MCF 10A (cell line): ENCODE data around the gene MECR. TPM values are rescaled to one million over a fixed set of nuclear protein-coding genes. Genes with fewer than 3 reads are reported as not detected.

Experiments
- BruUV-seq: library from RNA; stranded (reverse); fragments of 400-500 nt; replicated peaks from 2 replicates; lab custom pipeline; 2021; lab: Mats Ljungman, UMichigan
- CTCF ChIA-PET: fragments of 300-600 bp; sonication (Branson Sonifier 250); formaldehyde crosslinking; extraction: SDS; loops from one replicate; lab custom pipeline; 2021; ENCODE audit warnings: antibody characterized with exemption, inconsistent platforms; lab: Yijun Ruan, JAX
- POLR2A ChIA-PET: fragments of 300-600, 350-650 bp; sonication (Branson Sonifier 250); formaldehyde crosslinking; extraction: SDS; loops from one replicate; lab custom pipeline; 2020; ENCODE audit warnings: antibody characterized with exemption, inconsistent platforms; lab: Yijun Ruan, JAX
- DNase-seq: peaks from one replicate; pipeline ENCODE4 v3.0.0-alpha.2; 2018; ENCODE audit not compliant: unreplicated experiment
- H3K27ac Mint-ChIP-seq: one replicate; pipeline ENCODE4 v1.8.0; 2022; ENCODE audit warnings: mild to moderate bottlenecking, low read depth, mixed read lengths; ENCODE audit not compliant: unreplicated experiment
- H3K27me3 Mint-ChIP-seq: one replicate; pipeline ENCODE4 v1.8.0; 2022; ENCODE audit warnings: mixed read lengths; ENCODE audit not compliant: insufficient read depth, unreplicated experiment
- H3K36me3 Mint-ChIP-seq: one replicate; pipeline ENCODE4 v1.8.0; 2022; ENCODE audit warnings: mild to moderate bottlenecking, moderate library complexity, mixed read lengths; ENCODE audit not compliant: insufficient read depth, unreplicated experiment
- H3K4me1 Mint-ChIP-seq: one replicate; pipeline ENCODE4 v1.8.0; 2022; ENCODE audit warnings: mixed read lengths; ENCODE audit not compliant: insufficient read depth, unreplicated experiment
- H3K4me3 Mint-ChIP-seq: one replicate; pipeline ENCODE4 v1.8.0; 2022; ENCODE audit warnings: mild to moderate bottlenecking, moderate library complexity, mixed read lengths; ENCODE audit not compliant: unreplicated experiment
- H3K9me3 Mint-ChIP-seq: one replicate; pipeline ENCODE4 v1.8.0; 2022; ENCODE audit warnings: mixed read lengths; ENCODE audit not compliant: unreplicated experiment
- intact Hi-C: fragments of 100-400 bp; cut with micrococcal nuclease; formaldehyde crosslinking; loops from 2 replicates; pipeline ENCODE4 v1.14.1; 2022
- total RNA-seq: library from RNA; stranded (reverse); gene quantifications from 2 replicates; pipeline ENCODE4 v1.2.3, GENCODE V29; 2022
- TF ChIP-seq, protein P1 (sequence below): fragments of 200-600 bp; IDR thresholded peaks from one replicate; pipeline ENCODE4 v1.8.0; 2022; ENCODE audit warnings: antibody characterized with exemption, mild to moderate bottlenecking; ENCODE audit not compliant: unreplicated experiment

MECR gene
- total RNA-seq, 1 experiment from 2014 or later: 59.1 TPM

DNA sequence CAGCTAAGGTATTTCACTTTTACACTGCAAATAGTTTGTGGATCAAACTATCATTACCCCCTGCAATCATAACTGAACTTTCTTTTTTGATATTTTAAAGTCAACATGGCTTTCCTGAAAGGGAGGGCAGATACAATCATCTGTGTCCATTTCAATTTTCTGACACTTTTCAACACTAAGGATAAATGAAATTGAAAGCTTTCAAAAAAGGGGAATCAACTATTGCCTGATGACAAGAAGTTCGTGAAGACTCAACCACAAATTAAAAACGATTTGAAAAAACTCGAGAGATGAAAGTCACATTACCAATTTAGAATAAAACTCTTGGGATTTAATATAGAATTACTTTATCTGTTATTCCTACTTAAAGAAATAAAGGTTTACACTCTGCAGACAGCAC, 60.8 kb downstream of the MECR start:
- TF ChIP-seq, protein P1, sequence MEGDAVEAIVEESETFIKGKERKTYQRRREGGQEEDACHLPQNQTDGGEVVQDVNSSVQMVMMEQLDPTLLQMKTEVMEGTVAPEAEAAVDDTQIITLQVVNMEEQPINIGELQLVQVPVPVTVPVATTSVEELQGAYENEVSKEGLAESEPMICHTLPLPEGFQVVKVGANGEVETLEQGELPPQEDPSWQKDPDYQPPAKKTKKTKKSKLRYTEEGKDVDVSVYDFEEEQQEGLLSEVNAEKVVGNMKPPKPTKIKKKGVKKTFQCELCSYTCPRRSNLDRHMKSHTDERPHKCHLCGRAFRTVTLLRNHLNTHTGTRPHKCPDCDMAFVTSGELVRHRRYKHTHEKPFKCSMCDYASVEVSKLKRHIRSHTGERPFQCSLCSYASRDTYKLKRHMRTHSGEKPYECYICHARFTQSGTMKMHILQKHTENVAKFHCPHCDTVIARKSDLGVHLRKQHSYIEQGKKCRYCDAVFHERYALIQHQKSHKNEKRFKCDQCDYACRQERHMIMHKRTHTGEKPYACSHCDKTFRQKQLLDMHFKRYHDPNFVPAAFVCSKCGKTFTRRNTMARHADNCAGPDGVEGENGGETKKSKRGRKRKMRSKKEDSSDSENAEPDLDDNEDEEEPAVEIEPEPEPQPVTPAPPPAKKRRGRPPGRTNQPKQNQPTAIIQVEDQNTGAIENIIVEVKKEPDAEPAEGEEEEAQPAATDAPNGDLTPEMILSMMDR: no peak
- Mint-ChIP-seq H3K36me3 (peaks cover 83% of the 10 kb centered on the region), H3K4me3 (no peak overlapping the region), H3K27ac (no peak overlapping the region), H3K9me3 (no peaks in the 10 kb centered on the region), H3K27me3 (no peaks in the 10 kb centered on the region), H3K4me1 (peaks cover 20% of the 10 kb centered on the region)
- intact Hi-C loops: no loop called here
- no TSS peak for BruUV-seq
- CTCF ChIA-PET: interaction anchor here (1.2 to 1.4 kb wide), 2 partner anchors 10 to 131 kb away, joined by 4 read pairs; no protein-coding TSS in a partner anchor
- POLR2A ChIA-PET: interaction anchor here (0.6 to 4.9 kb wide), 5 partner anchors 9 to 1776 kb away, joined by 3 to 29 read pairs (median 3); partner anchors contain the start of genes SRSF4 and YTHDF2
- no peak for DNase-seq

DNA sequence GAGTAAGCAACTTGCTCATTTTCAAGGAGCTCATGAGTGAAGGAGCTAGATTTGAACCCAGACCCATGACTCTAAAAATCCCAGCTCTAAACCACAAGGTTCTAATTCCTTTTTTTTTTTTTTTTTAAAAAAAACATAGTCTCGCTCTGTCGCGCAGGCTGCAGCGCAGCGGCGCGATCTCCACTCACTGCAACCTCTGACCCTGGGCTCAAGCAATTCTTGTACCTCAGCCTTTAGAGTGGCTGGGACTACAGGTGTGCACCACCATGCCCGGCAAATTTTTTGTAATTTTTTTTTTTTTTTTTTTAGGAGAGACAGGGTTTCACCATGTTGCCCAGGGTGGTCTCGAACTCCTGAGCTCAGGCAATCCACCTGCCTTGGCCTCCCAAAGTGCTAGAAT, 62.8 kb downstream of the MECR start:
- no peak overlapping the region for H3K4me3 Mint-ChIP-seq
- H3K4me1 Mint-ChIP-seq: peaks cover 24% of the 10 kb centered on the region
- no peaks in the 10 kb centered on the region for H3K27me3 Mint-ChIP-seq
- H3K36me3 Mint-ChIP-seq: peaks cover 95% of the 10 kb centered on the region
- H3K9me3 Mint-ChIP-seq: no peaks in the 10 kb centered on the region
- intact Hi-C loops: no loop called here
- TF ChIP-seq, protein P1: no peak
- ChIA-PET POLR2A (interaction anchor here (0.8 to 1.2 kb wide), 2 partner anchors 10 to 12 kb away, joined by 4 to 6 read pairs; no protein-coding TSS in a partner anchor), CTCF (interaction anchor here (0.6 to 1.7 kb wide), 4 partner anchors 30 to 411 kb away, joined by 3 to 4 read pairs (median 3); no protein-coding TSS in a partner anchor)
- no peak for DNase-seq
- no peak overlapping the region for H3K27ac Mint-ChIP-seq
- no TSS peak for BruUV-seq

DNA sequence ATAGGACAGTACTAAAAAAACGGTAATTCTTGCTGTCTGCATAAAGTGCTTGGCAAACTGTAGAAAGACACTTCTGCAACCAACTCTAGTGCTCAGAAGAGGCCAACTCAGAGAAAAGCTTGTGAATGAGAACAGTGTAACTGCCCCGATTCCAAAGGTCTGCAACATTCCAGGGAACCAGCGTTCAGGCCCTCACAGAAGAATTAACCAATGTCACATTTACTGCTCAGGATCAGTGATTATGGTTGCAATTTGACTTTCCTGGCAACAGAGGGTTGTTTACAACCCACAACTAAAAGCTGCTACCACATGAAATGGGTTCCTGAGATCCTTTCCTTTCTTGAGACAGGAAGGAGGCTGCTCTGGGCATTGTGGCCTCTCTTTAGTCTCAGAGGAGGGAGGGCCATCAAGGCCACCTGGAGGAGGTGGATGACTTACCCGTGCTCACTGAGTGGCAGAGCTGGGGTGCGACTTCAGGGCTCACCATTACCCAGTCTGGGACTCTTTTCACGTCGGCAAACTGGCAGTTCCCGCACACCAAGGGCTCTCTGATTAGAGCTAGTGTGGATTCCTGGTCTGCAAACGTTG, 64.3 kb downstream of the MECR start:
- Mint-ChIP-seq H3K27ac (no peak overlapping the region), H3K27me3 (no peaks in the 10 kb centered on the region), H3K36me3 (peaks cover 80% of the 10 kb centered on the region), H3K4me1 (peaks cover 22% of the 10 kb centered on the region), H3K4me3 (no peak overlapping the region), H3K9me3 (no peaks in the 10 kb centered on the region)
- ChIA-PET CTCF (interaction anchor here (0.9 to 1.7 kb wide), 3 partner anchors 16 to 125 kb away, joined by 3 to 6 read pairs (median 3); no protein-coding TSS in a partner anchor), POLR2A (interaction anchor here (0.8 to 1.2 kb wide), 2 partner anchors 14 to 16 kb away, joined by 3 read pairs; partner anchors contain the start of gene SRSF4)
- intact Hi-C loops: no loop called here
- no peak for DNase-seq
- TF ChIP-seq, protein P1: no peak
- BruUV-seq: no TSS peak

DNA sequence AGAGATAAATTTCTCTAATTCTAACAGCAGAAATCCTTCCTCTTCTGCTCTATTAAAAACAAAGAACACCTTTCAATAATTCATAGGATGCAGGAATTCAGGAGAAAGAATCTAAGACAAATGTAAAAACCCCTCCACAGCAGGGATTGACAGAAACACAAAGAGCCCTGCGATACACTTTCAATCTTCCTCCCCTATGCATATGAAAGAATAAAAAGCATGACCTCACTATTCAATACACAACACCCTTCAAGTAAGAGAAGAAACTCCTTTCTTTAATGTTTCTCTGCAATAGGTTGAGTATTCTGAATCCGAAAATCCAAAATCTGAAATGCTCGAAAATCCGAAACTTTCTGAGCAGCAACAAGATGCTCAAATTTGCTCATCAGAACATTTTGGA, 66.1 kb downstream of the MECR start:
- TF ChIP-seq, protein P1: no peak
- BruUV-seq: no TSS peak
- Mint-ChIP-seq H3K27ac (no peak overlapping the region), H3K4me1 (peaks cover 4% of the 10 kb centered on the region), H3K9me3 (no peaks in the 10 kb centered on the region), H3K4me3 (no peak overlapping the region), H3K36me3 (peaks cover 72% of the 10 kb centered on the region), H3K27me3 (no peaks in the 10 kb centered on the region)
- POLR2A ChIA-PET: no interaction called here
- CTCF ChIA-PET: no interaction called here
- intact Hi-C loops: no loop called here
- DNase-seq: no peak
